Measurements from ENCODE around the gene TRAF1. TPM values are rescaled to one million over a fixed set of nuclear protein-coding genes. Genes with fewer than 3 reads are reported as not detected.

Gene TRAF1
- total RNA-seq, 2 experiments from 2014 or later = 60.3 to 61.7 TPM

DNA sequence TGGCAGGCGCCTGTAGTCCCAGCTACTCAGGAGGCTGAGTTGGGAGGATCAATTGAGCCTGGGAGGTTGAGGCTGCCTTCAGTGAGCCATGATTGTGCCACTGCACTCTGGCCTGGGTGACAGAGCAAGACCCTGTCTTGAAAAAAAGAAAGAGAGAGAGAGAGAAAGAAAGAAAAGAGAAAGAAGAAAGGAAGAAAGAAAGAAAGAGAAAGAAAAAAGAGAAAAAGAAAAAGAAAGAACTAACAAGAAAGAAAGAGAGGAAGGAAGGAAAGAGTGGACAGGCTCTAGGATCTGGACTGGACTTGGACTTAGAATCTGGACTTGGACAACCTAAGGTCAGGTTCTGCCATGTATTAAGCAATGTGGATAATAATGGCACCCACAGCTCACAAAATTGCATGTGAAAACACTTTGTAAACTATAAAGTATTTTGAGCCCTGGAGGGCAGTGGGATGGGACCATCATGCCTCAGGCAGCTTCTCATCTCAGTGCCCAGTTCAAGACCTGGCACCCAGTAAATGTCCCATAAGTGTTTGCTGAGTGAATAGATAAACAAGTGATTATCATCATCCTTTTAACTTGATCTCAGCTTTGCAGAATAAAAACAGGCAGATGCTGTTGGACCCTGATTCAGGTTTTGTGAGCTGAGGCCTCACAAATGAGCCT is 36.9 kb downstream of the TRAF1 start:
- DNase-seq = no peak
- H3K27ac ChIP-seq (ENCODE audit: low read depth in 1 of 2, low read length in 2 of 2) = peak overlapping the region; percentile 86 to 88
- Mint-ChIP-seq H3K36me3 (ENCODE audit: low read depth) (no peaks in the 10 kb centered on the region), H3K27ac (peak overlapping the region; percentile 98), H3K4me1 (ENCODE audit: low read depth) (peaks cover 71% of the 10 kb centered on the region), H3K27me3 (no peaks in the 10 kb centered on the region), H3K4me3 (peak overlapping the region; percentile 84), H3K9me3 (no peaks in the 10 kb centered on the region)
- ChIA-PET POLR2A (interaction anchor here (0.6 to 36.2 kb wide), 18 partner anchors 13 to 457 kb away, joined by 3 to 1343 read pairs (median 10); partner anchors contain the start of genes FBXW2, PHF19, PSMD5 and RAB14), CTCF (interaction anchor here (1.0 to 4.1 kb wide), 4 partner anchors 12 to 92 kb away, joined by 3 to 23 read pairs (median 8); partner anchors contain the start of gene PHF19)
- H3K27me3 ChIP-seq (ENCODE audit: control insufficient read depth in 1 of 2, insufficient read depth in 2 of 2, low read length in 2 of 2) = no peaks in the 10 kb centered on the region
- no peak for ATAC-seq (ENCODE audit: poor library complexity)
- TF ChIP-seq, protein P1, sequence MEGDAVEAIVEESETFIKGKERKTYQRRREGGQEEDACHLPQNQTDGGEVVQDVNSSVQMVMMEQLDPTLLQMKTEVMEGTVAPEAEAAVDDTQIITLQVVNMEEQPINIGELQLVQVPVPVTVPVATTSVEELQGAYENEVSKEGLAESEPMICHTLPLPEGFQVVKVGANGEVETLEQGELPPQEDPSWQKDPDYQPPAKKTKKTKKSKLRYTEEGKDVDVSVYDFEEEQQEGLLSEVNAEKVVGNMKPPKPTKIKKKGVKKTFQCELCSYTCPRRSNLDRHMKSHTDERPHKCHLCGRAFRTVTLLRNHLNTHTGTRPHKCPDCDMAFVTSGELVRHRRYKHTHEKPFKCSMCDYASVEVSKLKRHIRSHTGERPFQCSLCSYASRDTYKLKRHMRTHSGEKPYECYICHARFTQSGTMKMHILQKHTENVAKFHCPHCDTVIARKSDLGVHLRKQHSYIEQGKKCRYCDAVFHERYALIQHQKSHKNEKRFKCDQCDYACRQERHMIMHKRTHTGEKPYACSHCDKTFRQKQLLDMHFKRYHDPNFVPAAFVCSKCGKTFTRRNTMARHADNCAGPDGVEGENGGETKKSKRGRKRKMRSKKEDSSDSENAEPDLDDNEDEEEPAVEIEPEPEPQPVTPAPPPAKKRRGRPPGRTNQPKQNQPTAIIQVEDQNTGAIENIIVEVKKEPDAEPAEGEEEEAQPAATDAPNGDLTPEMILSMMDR (IDR thresholded peaks at IDR 0.05) = peak; percentile 8
- no peaks in the 10 kb centered on the region for H3K36me3 ChIP-seq (ENCODE audit: insufficient read depth, low read length)
- peaks cover 70% of the 10 kb centered on the region for H3K4me1 ChIP-seq (ENCODE audit: insufficient read depth, low read length)
- no peaks in the 10 kb centered on the region for H3K9me3 ChIP-seq (ENCODE audit: control insufficient read depth in 1 of 2, insufficient read depth in 1 of 2, low read length in 2 of 2)
- intact Hi-C loops (cut with DNase I, micrococcal nuclease) = loop anchor here (1.0 to 5.0 kb wide), 5 partner anchors 10 to 43 kb away; partner anchors contain the start of gene TRAF1 (in 1 of the 2)
- peak overlapping the region; percentile 17 for H3K4me3 ChIP-seq (ENCODE audit: low read length)

DNA sequence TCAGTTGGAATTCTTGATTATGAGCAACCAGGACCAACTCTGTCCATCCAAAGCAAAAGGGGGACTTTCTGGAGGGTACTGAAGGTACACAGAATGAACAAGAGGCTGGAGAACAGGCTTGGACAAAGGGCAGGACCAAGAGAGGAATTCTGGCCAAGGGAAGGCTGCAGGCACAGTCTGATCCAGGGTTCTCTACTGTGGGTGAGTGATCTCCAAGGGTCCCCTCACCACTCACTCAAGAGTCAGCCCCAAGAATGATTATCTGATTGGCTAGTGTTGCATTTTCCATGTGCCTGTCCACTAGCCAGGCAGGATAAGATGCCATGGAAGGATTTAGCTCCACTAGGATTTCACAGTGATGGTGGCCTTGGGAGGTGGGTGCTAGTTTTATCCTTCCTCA is 38.0 kb downstream of the TRAF1 start:
- H3K27ac ChIP-seq (ENCODE audit: low read depth in 1 of 2, low read length in 2 of 2) = peak overlapping the region; percentile 56 to 88
- H3K4me1 ChIP-seq (ENCODE audit: insufficient read depth, low read length) = peaks cover 69% of the 10 kb centered on the region
- Mint-ChIP-seq H3K4me3 (no peak overlapping the region), H3K4me1 (ENCODE audit: low read depth) (peaks cover 73% of the 10 kb centered on the region), H3K27ac (peak overlapping the region; percentile 98), H3K9me3 (no peaks in the 10 kb centered on the region), H3K27me3 (no peaks in the 10 kb centered on the region), H3K36me3 (ENCODE audit: low read depth) (no peaks in the 10 kb centered on the region)
- TF ChIP-seq, protein P1 (IDR thresholded peaks at IDR 0.05) = no peak
- H3K4me3 ChIP-seq (ENCODE audit: low read length) = no peak overlapping the region
- no peak for ATAC-seq (ENCODE audit: poor library complexity)
- H3K27me3 ChIP-seq (ENCODE audit: control insufficient read depth in 1 of 2, insufficient read depth in 2 of 2, low read length in 2 of 2) = no peaks in the 10 kb centered on the region
- ChIA-PET CTCF (no interaction called here), POLR2A (interaction anchor here (0.9 to 36.2 kb wide), 7 partner anchors 12 to 313 kb away, joined by 3 to 1343 read pairs (median 89); partner anchors contain the start of genes FBXW2, PHF19, RAB14 and TRAF1)
- no peaks in the 10 kb centered on the region for H3K9me3 ChIP-seq (ENCODE audit: control insufficient read depth in 1 of 2, insufficient read depth in 1 of 2, low read length in 2 of 2)
- intact Hi-C loops (cut with DNase I, micrococcal nuclease) = no loop called here
- H3K36me3 ChIP-seq (ENCODE audit: insufficient read depth, low read length) = no peaks in the 10 kb centered on the region
- no peak for DNase-seq

DNA sequence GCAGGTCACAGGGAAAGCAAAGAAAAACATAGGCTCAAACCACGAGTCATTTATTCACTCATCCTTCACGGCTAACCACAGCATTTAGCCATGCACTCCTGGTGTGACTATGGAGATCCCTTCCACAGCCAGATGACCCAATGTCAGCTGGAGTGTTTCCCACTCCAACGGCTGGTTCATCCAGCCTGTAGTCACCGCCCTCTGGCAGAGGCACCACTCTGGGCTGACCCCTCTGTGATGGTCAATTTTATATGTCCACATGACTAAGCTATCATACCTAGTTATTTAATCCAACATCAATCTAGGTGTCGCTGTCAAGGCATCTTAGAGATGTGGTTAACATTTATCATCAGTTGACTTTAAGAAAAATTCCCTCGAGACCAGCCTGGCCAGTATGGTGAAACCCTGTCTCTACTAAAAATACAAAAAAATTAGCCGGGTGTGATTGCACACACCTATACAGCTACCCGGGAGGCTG is 40.1 kb downstream of the TRAF1 start:
- ChIA-PET CTCF (interaction anchor here (1.2 kb wide), 1 partner anchor 40 kb away, joined by 3 read pairs; no protein-coding TSS in a partner anchor), POLR2A (interaction anchor here (0.8 to 36.2 kb wide), 6 partner anchors 10 to 94 kb away, joined by 3 to 1343 read pairs (median 46); partner anchors contain the start of gene TRAF1)
- Histone ChIP-seq H3K4me1 (ENCODE audit: insufficient read depth, low read length) (peaks cover 68% of the 10 kb centered on the region), H3K9me3 (ENCODE audit: control insufficient read depth in 1 of 2, insufficient read depth in 1 of 2, low read length in 2 of 2) (no peaks in the 10 kb centered on the region), H3K4me3 (ENCODE audit: low read length) (no peak overlapping the region), H3K27me3 (ENCODE audit: control insufficient read depth in 1 of 2, insufficient read depth in 2 of 2, low read length in 2 of 2) (no peaks in the 10 kb centered on the region), H3K27ac (ENCODE audit: low read depth in 1 of 2, low read length in 2 of 2) (no peak overlapping the region), H3K36me3 (ENCODE audit: insufficient read depth, low read length) (no peaks in the 10 kb centered on the region)
- DNase-seq (no peak), ATAC-seq (ENCODE audit: poor library complexity) (no peak)
- H3K36me3 Mint-ChIP-seq (ENCODE audit: low read depth) = no peaks in the 10 kb centered on the region
- TF ChIP-seq, protein P1 (IDR thresholded peaks at IDR 0.05) = no peak
- no peak overlapping the region for H3K4me3 Mint-ChIP-seq
- H3K4me1 Mint-ChIP-seq (ENCODE audit: low read depth) = peaks cover 69% of the 10 kb centered on the region
- H3K27me3 Mint-ChIP-seq = no peaks in the 10 kb centered on the region
- no peaks in the 10 kb centered on the region for H3K9me3 Mint-ChIP-seq
- peak overlapping the region; percentile 72 for H3K27ac Mint-ChIP-seq
- intact Hi-C loops (cut with DNase I, micrococcal nuclease) = no loop called here

Data from CD4-positive, alpha-beta T cell (primary cell).